Diencephalon (tissue), 1 donor: ENCODE data around the gene NOTO. TPM values are rescaled to one million over a fixed set of nuclear protein-coding genes. Genes with fewer than 3 reads are reported as not detected.

Source experiments
- total RNA-seq: library from RNA; depleted of rRNA; stranded (reverse); fragments of >200 nt; gene quantifications from one replicate; pipeline ENCODE4 v1.2.3, GENCODE V29; 2014

NOTO gene, protein sequence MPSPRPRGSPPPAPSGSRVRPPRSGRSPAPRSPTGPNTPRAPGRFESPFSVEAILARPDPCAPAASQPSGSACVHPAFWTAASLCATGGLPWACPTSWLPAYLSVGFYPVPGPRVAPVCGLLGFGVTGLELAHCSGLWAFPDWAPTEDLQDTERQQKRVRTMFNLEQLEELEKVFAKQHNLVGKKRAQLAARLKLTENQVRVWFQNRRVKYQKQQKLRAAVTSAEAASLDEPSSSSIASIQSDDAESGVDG
- not detected for total RNA-seq

DNA sequence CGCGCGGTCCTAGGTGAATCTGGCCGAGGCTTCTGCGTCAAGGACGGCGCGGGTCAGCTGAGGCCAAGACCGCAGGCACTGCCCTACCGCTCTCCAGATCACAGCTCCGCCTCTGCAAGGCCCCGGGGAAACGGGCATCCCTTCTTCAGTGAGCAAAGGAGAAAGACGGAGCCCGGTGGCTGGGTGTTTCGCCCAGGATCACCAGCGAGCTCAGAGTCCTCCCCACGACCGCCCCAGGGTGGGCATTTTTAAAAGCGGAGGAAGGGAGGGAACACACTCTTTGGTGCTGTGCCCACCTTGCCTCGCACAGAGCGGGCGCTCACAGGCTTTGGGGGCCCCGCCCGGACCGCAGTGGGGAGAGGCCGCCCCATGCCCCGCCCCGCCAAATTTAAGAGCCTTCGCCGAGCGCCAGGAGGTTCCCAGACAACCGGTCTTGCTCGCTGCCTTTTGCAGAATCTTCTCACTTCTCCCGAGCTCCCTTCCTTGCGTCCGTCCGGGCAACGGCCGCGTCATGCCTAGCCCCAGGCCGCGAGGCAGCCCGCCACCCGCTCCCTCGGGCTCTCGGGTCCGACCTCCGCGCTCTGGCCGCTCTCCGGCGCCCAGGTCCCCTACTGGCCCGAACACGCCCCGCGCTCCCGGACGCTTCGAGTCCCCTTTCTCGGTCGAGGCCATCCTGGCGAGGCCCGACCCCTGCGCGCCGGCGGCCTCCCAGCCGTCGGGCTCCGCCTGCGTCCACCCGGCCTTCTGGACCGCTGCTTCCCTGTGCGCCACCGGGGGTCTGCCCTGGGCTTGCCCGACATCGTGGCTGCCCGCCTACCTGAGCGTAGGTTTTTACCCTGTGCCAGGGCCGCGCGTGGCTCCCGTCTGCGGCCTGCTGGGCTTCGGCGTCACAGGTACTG lies at the start of gene NOTO:
TSS of gene NOTO (plus strand) at position 419 of the 899 bp plus-strand sequence. CDS start at position 512, 93 bp downstream.

DNA sequence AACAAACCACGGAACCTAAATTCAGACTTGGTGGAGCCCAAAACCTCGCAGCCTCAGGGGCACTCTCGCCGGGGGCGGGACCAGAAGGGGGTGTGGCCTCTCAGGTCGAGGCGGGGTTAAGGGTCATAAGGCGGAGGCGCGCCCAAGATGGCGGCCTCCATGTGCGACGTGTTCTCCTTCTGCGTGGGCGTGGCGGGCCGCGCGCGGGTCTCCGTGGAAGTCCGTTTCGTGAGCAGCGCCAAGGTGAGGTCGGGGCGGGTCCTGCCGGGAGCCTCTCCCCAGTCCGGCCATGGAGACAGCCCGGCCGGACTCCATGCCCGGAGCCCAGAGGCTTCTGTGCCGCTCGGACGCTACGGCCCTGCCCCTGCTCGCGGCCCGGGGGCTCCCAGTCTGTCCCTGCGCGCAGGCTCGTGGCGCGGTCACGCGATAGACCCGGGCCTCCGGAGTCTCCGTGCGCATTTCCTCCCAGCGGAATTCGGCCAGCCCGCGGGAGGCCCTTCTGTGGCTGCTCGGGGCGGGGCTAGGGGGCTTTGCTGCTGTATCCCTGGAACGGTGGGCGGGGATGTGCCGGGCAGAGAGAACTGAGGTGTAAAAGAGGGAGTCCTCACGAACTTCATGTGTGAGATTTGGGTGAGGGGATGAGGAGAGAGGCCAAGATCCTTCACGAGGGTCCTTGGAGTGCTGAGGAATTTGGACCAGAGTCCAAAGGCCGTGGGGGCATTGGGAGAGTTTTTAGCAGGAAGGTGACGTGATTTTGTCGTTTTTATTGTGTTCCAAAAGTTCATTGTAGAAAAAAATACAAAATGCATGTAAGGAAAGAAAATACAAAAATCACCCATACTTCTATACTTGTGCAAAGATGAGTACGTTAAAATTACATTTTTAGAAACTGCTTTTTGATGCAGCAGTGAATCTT lies 12.0 kb downstream of the NOTO start, which contains the start of gene SMYD5:
TSS of gene SMYD5 (plus strand) at position 126 of the 916 bp plus-strand sequence. CDS start at position 148, 22 bp downstream.

DNA sequence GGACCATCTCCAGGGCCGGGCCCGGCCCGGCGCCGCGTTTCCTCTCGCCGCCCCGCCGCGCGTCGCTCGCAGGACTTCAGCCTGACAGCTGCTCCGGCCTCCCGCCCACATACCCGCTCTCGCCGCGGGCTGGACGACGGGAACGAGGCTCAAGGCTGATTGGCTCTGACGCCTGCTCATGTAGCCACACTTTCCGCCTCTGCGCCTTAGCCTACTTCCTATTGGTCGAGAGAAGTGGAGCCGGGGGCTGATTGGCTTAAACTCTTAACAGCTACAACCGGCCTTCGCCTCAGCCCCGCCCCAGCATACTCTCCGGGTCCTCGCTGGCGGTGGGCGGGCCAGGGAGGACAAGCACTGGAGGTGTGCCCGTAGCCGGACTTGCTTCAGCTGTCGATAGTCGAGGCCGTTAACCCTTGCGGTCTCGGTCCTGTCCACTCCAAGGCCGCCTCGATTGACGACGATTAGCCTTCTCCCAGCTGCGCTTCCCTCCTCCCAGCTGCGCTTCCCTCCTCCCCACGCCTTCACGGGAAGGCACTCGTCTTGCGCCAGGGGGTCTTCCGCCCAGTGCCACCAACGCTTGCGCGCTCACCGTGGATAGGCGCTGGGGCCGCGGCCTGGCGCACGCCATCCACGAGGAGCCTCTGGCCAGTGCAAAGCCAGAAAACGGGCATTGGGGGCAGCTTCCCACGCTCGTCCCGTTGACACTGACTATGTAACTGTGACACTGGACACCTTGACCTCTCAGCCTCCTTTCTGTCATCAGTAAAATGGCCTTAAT lies 31.0 kb downstream of the NOTO start, which contains the start of gene PRADC1:
TSS of gene PRADC1 (minus strand) at position 86 of the 778 bp plus-strand sequence. CDS start at position 7, 79 bp downstream.

DNA sequence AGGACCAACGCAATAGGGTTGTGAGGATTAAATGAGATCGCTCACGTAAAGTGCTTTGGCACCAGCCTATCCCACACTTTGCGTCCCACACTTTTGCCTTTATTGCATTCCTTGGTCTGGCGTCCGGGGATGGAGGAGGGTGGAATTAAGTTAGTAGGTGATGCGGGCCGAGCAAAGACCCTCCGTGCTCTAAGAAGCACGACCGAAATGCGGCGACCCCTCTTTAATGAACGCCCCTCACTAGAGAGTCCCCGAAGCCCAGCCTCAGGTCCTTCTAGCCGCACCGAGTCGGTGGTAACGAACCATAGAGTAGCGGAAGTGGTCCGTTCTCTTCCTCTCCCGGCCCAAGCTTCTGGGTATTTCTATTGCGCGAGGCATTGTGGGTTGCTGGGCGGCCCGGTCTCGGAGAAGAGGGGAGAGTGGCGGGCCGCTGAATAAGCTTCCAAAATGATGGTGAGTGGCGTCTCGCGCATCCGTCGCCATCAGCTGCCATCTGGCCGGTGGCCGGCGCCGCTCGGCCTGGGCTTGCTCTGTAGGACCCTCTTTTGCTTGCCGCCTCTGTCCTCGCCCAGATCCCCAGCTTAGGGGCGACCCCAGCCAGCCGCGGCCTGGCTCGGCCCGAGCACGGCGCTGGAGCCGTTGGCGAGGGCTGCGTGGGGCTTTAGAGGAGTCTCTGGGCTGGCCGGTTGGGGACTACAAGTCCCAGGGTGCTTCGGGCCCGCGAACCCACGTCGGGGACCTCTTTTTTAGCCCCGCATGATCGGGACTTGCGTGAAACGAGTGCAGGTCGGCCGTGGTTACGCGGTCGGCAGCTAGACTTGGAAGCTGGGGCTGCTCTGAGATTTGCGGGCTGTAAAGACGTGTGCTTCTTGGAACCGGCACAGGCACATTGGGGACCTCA lies 31.8 kb downstream of the NOTO start, which contains the start of gene CCT7:
TSS of gene CCT7 (plus strand) at position 377 of the 901 bp plus-strand sequence. CDS start at position 448, 71 bp downstream.

Other genes with a start within 250 kb of the NOTO start
- gene SFXN5, start 130.9 kb upstream of the NOTO start, total RNA-seq = 36.0 TPM
- gene RAB11FIP5, start 89.6 kb upstream of the NOTO start, total RNA-seq = 9.2 TPM
- gene SMYD5, start 11.7 kb downstream of the NOTO start, total RNA-seq = 18.0 TPM
- gene PRADC1, start 30.7 kb downstream of the NOTO start, total RNA-seq = 12.5 TPM
- 180 TPM for gene CCT7, start 31.7 kb downstream of the NOTO start, total RNA-seq
- 37.6 TPM for gene FBXO41, start 81.9 kb downstream of the NOTO start, total RNA-seq
- gene EGR4, start 91.0 kb downstream of the NOTO start, total RNA-seq = 0.23 TPM
- gene ALMS1, start 183.3 kb downstream of the NOTO start, total RNA-seq = 60.2 TPM